NAMALWA (cell line): ENCODE measurements around the gene SYNCRIP.
"Not testable (repeated sequence)": the region's sequence is repeated elsewhere in the genome, so short reads cannot be mapped to it uniquely, and the experiment has no call there.

ENCODE experiments used
- DNase-seq: peaks from one replicate; pipeline ENCODE4 v3.0.0-alpha.2; 2015; ENCODE audit warnings: low spot score

SYNCRIP gene

DNA sequence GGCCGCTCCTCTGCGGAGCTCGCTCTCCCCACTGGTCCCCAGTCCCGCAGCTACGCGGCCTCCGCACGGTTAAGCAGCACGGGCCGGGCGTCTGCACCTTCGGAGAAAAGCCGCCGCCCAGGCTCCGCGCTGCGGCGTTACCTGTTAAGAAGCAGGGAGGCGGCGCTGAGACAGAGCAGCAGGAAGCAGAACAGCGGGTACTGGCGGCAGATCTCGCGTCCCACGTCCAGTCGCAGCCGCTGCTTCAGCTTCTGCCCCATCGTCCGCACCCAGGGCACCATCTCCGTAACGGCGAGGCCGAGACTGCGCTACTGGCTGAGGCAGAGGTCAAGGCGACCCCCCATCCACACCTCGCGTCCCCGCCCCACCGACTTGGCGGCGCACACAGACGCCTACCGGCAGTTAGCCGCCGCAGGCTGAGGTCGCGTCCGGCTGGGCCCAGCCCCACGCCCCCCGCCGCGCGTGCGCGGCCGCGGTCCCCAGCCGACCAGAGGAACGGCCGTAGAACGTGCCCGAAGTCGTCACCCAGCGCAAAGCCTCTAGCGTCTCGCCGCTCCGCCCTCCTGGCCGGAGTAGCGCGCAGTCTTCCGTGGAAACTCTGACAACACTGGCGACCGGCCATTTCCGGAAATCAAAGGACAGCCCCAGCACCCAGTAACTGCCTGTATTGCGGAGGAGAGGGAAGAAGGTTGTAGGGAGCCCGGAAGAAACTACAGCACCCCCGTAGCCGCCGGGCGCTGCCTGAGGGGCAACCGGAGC, 49.1 kb downstream of the SYNCRIP start, which contains the start of gene SNX14:
Gene SNX14 (minus strand): TSS at position 421 of the 759 bp plus-strand sequence. CDS start 140 bp downstream, at position 281.
- peak; percentile 93 for DNase-seq

DNA sequence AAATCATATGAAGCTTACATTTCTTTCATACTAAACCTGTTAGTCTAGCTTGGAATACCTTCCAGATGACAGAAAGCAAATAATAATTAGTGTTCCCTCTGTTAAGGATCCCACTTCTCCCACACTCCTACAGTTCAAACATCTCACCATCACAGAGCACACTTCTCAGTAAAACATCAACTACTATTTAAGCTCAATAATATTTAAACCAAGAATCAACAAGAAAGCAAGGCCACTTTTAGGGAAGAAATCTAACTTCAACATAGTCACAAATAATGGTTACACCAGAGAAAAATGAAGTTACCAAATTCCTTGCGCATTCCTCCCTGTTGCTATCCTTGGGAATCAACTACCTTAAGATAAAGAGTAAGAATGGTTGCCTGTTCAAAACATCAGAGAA, 50.7 kb downstream of the SYNCRIP start:
- DNase-seq: no peak

DNA sequence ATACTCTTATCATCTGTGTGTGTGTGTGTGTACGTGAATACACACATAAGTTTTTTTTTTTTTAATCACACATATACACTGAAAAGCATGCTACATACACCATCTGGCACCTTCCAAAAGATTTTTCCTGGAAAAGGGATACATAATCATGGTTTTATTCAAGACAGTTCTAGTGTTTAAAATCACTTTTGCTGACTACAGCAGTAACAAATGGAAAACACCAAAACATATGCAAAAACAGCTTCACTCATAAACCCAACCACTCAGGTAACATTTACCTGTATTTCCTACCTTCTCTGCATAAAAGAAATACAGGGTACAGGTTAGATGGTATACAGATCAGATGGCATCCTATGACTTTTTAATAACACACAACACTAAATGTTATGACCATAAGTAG, 51.5 kb downstream of the SYNCRIP start:
- DNase-seq: no peak

DNA sequence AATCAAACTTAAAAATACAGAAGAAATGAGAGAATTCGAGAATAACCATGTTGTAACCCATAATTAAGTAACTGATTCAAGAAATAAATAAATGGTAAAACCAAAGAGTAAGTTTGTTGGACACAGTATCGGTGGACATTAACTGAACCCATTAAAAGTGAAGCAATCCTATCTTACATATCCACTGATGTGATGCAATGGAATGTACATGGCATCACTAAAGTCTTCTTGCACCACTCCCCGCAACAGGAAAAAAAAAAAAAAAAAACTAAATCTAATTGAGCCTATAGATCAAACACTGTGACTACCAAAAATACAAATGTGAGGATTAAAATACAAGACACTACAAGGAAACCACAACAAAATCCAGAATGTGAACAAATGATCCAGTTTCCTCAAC, 56.9 kb downstream of the SYNCRIP start:
- DNase-seq: no peak

DNA sequence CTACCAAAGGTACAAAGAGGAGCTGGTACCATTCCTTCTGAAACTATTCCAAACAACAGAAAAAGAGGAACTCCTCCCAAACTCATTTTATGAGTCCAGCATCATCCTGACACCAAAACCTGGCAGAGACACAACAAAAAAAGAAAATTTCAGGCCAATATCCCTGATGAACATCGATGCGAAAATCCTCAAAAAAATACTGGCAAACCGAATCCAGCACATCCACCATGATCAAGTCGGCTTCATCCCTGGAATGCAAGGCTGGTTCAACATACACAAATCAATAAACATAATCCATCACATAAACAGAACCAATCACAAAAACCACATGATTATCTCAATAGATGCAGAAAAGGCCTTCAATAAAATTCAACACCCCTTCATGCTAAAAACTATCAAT, 59.9 kb downstream of the SYNCRIP start:
- not testable (repeated sequence) for DNase-seq

DNA sequence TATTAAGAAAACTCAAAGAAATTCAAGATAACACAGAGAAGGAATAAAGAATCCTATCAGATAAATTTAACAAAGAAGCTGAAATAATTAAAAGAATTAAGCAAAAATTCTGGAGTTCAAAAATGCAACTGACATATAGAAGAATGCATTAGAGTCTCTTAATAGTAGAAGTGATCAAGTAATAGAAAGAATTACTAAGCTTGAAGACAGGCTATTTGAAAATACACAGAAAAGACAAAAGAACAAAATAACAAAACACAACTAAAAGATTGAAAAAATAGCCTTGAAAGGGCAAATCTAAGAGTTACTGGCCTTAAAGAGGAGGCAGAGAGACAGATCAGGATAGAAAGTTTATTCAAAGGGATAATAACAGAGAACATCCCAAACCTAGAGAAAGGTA, 61.1 kb downstream of the SYNCRIP start:
- no peak for DNase-seq

DNA sequence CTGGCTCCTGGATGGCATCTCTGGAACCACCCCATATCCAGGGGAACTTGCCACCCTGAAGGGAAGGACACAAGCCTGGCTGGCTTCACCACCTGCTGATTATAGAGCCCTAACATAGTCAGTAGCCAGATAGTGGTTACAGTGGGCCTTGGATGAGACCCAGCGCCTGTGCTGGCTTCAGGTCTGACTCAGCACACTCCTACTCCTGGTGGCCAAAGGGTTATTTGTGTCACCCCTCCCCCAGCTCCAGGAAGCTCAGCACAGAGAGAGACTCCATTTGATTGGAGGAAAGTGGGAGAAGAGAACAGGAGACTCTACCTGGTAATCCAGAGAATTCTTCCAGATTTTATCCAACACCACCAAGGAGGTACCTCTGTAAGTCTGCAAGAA, 61.8 kb downstream of the SYNCRIP start:
- no peak for DNase-seq

DNA sequence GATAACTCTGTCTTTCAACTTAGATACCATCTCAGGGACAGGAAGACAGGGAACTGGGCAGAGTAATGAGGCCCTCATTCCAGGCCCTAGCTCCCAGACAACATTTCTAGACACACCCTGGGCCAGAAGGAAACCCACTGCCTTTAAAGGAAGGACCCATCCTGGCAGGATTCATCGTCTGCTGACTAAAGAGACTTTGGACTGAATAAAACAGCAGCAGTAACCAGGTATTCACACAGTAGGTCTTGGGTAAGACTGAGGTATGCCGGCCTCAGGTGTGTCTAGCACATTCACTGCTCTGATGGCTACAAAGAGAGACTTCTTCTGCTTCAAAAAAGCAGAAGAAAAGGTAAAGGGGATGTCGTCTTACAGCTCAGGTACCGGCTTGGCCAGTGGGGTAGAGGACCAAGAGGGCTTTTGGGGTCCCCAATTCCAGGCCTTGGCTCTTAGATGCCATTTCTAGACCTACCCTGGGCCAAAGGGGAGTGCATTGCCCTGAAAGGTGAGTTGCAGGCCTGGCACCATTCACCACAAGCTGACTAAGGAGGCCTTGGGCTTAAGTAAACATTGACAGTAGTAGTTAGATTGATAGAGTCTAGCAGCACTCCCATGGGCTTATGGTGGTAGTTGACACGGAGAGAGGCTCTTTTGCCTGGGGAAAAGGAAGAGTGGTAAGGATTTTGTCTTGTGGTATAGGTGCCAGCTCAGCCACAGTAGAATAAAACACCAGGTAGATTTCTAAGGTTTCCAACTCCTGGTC, 62.4 kb downstream of the SYNCRIP start:
- DNase-seq: no peak

DNA sequence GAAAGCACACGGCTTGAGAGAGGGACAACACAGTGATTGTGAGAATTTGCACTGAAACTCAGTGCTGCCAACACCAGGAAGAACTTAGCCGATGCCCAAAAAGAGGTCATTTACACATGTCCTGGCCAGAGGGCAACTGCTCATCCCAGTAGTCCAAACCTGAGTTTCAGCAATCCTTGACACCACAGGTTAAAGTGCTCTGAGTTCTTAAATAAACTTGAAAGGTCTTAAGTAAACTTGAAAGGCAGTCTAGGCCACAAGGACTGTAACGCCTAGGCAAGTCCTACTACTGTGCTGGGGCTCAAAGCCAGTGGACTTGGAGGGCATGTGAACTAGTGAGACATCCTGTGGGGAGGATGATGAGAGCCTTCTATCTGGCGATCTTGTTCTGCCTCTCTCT, 63.1 kb downstream of the SYNCRIP start:
- no peak for DNase-seq

DNA sequence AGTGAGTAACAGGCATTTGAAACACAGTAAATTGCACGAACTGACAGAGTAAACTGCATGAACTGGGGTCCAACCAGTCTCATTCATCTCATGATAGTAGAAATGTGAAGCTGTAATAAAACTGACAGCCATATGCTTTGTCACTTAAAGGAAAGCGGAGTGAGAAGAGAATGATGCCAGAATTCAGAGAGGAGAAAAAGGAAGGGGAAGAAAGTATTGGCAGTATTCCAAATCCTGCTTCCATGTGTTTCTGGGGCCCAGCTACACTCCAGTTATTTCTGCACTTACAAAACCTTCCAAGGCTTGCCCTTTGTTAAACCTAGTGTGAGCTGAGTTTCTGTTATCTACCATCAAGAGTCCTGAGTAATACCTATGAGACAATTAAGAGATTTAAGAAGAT, 66.2 kb downstream of the SYNCRIP start:
- no peak for DNase-seq

DNA sequence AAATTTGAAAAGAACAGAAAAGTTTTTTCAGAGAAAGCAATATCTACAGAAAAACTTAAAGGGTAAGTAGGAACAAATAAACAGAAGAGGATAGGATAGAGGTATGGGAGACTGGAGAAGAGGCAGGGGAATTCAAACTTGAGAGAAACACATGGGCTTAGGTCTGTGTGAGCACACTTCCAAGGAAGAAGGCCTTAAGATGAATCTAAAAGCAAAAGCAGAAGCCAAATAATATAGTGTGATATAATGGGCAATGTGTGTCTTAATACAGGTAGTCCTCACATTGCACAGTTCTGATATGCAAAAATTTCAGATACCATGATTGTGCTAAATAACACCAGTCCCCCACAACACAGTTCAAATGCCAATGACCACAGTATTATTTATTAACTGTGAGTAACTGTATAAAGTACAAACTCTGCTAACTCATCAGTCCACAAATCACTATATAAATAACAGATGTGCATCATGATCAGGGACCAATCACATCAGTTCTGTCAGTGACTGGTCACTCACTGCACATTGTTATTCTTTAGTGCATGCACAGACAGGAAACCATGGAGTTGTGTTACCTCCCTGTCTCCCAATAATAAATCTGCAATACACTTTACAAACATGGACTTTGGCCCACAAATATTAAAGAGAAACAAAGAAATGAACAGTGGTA, 67.6 kb downstream of the SYNCRIP start:
- DNase-seq: no peak

DNA sequence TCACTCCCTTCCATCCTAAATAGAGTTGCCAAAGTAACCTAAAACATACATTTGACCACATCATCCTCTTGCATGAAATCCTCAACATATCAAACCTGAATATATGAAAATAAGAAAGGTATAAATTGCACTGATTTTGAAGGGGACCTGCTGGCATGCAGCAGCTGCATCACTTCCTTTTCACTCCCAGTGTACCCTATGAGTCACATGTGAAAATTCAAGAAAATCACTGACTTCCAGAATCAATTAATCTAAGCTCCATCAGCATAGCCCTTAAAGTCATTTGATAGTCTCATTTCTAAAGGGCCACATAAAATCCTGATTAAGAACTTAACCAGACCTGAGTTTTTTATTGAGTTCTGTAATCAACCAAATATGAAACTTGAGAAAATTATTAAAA, 73.4 kb downstream of the SYNCRIP start:
- DNase-seq: no peak

DNA sequence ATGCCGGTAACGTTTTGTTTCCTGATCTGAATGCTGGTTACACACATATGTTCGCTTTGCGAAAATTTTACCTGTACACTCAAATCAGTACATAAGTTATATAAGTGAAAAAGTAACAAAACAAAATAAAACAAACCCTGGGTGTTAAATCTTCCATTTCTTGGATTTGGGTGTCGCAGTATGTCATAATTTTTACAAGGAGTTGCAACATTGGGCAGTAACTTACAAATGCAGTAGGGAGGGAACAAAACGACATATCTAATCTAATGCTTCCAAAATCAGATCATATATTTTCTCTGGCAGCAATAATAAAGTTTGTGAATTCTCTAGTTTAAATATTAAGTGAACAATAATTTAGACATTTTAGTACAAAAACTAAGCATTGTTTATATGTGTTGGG, 74.3 kb downstream of the SYNCRIP start:
- DNase-seq: no peak

DNA sequence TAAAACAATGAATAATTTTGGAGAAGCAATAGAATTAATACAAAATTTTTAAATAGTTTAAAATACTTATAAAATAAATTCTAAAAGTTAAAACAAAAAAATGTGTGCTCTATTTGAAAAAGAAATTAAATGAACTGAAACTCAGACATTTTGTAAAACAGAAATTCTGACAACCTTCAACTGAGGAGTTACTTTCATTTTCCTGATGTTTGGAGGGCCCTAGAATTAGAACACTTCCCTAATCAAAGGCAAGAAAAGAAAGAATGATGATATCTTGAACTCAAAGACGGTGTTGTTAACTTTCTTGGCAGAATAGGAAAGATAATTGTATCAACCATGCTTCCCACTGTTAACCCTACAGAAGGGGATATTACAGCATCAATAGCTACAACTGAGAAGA, 77.0 kb downstream of the SYNCRIP start:
- no peak for DNase-seq

DNA sequence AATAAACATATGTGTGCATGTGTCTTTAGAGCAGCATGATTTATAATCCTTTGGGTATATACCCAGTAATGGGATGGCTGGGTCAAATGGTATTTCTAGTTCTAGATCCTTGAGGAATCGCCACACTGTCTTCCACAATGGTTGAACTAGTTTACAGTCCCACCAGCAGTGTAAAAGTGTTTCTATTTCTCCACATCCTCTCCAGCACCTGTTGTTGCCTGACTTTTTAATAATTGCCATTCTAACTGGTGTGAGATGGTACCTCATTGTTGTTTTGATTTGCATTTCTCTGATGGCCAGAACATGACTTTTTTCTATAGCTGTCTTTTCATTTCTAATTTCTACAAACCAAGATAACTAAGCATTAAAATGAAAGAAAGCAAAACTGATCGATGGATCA, 78.5 kb downstream of the SYNCRIP start:
- not testable (repeated sequence) for DNase-seq
